ENCODE results near the gene GUCA1C. TPM values are rescaled to one million over a fixed set of nuclear protein-coding genes. Genes with fewer than 3 reads are reported as not detected.

The GUCA1C gene
- total and polyA plus RNA-seq, 2 of the 13 experiments (the other 11 are each of a cell fraction or from before 2014, with no cell fraction given), result not detected

DNA sequence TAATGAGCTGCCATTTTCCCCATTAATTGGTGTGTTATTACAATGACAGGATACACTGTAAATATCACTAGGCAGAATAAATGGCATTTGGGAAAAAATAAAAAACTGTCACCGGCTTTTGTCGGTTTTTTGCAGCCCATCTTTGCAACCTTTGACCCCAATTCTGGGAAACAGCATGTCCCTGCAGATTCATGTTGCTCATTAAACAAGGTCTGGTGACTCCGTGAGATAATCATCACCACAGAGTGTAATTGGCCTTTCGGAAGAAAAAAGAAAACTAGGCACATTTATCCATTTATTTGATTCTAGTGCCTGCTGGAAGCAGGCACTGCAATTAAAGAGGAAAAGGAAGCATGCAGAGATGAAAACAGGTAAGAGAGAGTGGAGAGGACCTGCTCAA, 66.6 kb downstream of the GUCA1C start:
- 13% methylated on average over 4 of the region's 4 CpGs for WGBS (ENCODE audit: low lambda C conversion rate)
- Histone ChIP-seq H3K27ac (ENCODE audit: extremely low read length, insufficient read depth, low read length) (no peak overlapping the region), H3K4me1 (ENCODE audit: insufficient read depth, low read length) (no peaks in the 10 kb centered on the region), H3K27me3 (ENCODE audit: control insufficient read depth in 1 of 2, insufficient read depth in 2 of 2, low read length in 2 of 2) (no peaks in the 10 kb centered on the region), H3K36me3 (replicated peaks in 1 of 2; ENCODE audit: control insufficient read depth in 1 of 2, insufficient read depth in 2 of 2, low read length in 2 of 2) (no peaks in the 10 kb centered on the region), H3K4me3 (replicated peaks in 1 of 3; ENCODE audit: insufficient read depth in 1 of 3, low read depth in 2 of 3, low read length in 3 of 3) (no peak overlapping the region), H3K79me2 (ENCODE audit: insufficient read depth, low read length) (no peaks in the 10 kb centered on the region), H4K20me1 (ENCODE audit: insufficient read depth, low read length) (no peaks in the 10 kb centered on the region), H3K9me3 (ENCODE audit: low read length) (no peaks in the 10 kb centered on the region), H3K4me2 (ENCODE audit: low read depth, low read length) (no peak overlapping the region), H2AFZ (ENCODE audit: low read length) (no peak overlapping the region), H3K9ac (ENCODE audit: insufficient read depth, low read depth, low read length) (no peak overlapping the region)
- intact Hi-C loops (cut with micrococcal nuclease; ENCODE audit: unreplicated experiment), result no loop called here
- in situ Hi-C loops (cut with HindIII; ENCODE audit: extremely low pct_ligation_motif_present, low pct_unique_long_range_greater_than_20kb), result loop anchor here (10.0 kb wide), 1 partner anchor 222 kb away; no protein-coding TSS in a partner anchor
- no peak for FAIRE-seq
- DNase-seq (ENCODE audit: low spot score), result no peak
- BruUV-seq (replicated peaks), result no TSS peak
- ChIA-PET CTCF (ENCODE audit: low intra/inter-chr PET ratio, low total read pairs) (no interaction called here), POLR2A (no interaction called here)
- ATAC-seq, result no peak
- no peak for TF ChIP-seq GZF1 (CRISPR knock-in tag; IDR thresholded peaks at IDR 0.05)
- no peak for TF ChIP-seq ATAD3A (CRISPR knock-in tag; IDR thresholded peaks at IDR 0.05)
- TF ChIP-seq ZMYM2 (CRISPR knock-in tag; IDR thresholded peaks at IDR 0.05), result no peak
- no peak for TF ChIP-seq ZNF564 (CRISPR knock-in tag; IDR thresholded peaks at IDR 0.05)
- no peak for TF ChIP-seq DPF2 (CRISPR knock-in tag; IDR thresholded peaks at IDR 0.05; ENCODE audit: borderline replicate concordance, low read depth)
- TF ChIP-seq RELA (CRISPR knock-in tag; IDR thresholded peaks at IDR 0.05), result no peak
- TF ChIP-seq ZNF503 (CRISPR knock-in tag; IDR thresholded peaks at IDR 0.05), result no peak
- TF ChIP-seq ZNF546 (CRISPR knock-in tag; conservative IDR thresholded peaks at IDR 0.05), result no peak
- no peak for TF ChIP-seq ZNF510 (CRISPR knock-in tag; IDR thresholded peaks at IDR 0.05; ENCODE audit: low read depth)
- TF ChIP-seq, protein P1, sequence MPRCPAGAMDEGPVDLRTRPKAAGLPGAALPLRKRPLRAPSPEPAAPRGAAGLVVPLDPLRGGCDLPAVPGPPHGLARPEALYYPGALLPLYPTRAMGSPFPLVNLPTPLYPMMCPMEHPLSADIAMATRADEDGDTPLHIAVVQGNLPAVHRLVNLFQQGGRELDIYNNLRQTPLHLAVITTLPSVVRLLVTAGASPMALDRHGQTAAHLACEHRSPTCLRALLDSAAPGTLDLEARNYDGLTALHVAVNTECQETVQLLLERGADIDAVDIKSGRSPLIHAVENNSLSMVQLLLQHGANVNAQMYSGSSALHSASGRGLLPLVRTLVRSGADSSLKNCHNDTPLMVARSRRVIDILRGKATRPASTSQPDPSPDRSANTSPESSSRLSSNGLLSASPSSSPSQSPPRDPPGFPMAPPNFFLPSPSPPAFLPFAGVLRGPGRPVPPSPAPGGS (CRISPR knock-in tag; IDR thresholded peaks at IDR 0.05), result no peak
- TF ChIP-seq PTBP1 (IDR thresholded peaks at IDR 0.05; ENCODE audit: low read depth, low read length, poor library complexity, severe bottlenecking), result no peak
- TF ChIP-seq NONO (IDR thresholded peaks at IDR 0.05), result no peak
- TF ChIP-seq NONO (CRISPR knock-in tag; conservative IDR thresholded peaks at IDR 0.05), result no peak
- no peak for TF ChIP-seq ERF (CRISPR knock-in tag; IDR thresholded peaks at IDR 0.05)
- no peak for TF ChIP-seq PAX8 (CRISPR knock-in tag; IDR thresholded peaks at IDR 0.05; ENCODE audit: borderline replicate concordance)
- no peak for TF ChIP-seq BCL6 (CRISPR knock-in tag; IDR thresholded peaks at IDR 0.05)
- no peak for TF ChIP-seq ZFP90 (CRISPR knock-in tag; IDR thresholded peaks at IDR 0.05; ENCODE audit: borderline replicate concordance)
- no peak for TF ChIP-seq JDP2 (CRISPR knock-in tag; IDR thresholded peaks at IDR 0.05; ENCODE audit: borderline replicate concordance)
